Prostate gland (tissue), 2 donors: Measurements from ENCODE around the gene TF.

Experiments used
- POLR2AphosphoS5 ChIP-seq: sonication (generic); formaldehyde crosslinking; IDR thresholded peaks from one replicate; pipeline ENCODE4 v1.6.1; 2017; ENCODE audit warnings: antibody characterized with exemption
- TF ChIP-seq, protein P1 (sequence below), 4 experiments: fragments of 200-600 bp in 2 of 4; fragments of 450-650 bp in 2 of 4; sonication (generic) in 2 of 4; IDR thresholded peaks; 1 replicate in 3 of 4; 2 replicates in 1 of 4; pipeline ENCODE4 v1.5.1; 2016 to 2019; ENCODE audit warnings: antibody characterized with exemption in 4 of 4, mild to moderate bottlenecking in 2 of 4, moderate library complexity in 2 of 4

DNA sequence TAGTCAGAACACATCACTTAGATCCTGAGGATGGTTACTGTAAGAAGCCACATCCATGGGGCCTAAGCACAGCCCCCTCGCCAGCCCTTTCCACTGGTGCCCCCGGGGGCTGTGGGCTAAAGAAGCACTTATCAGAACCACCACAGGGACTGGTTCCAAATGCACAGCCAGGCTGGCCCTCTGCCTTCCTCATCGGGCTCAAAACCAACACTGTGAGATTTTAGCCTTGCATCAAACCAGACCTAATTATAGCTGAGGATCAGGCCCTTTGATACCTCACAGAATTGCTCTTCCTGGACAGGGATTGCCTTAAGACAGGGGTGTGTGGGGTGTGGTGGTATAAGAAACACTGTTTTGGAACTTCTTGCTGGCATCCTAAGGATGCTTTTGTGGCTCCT lies 83.1 kb downstream of the TF start:
- no peak for TF ChIP-seq POLR2AphosphoS5
- TF ChIP-seq, protein P1, sequence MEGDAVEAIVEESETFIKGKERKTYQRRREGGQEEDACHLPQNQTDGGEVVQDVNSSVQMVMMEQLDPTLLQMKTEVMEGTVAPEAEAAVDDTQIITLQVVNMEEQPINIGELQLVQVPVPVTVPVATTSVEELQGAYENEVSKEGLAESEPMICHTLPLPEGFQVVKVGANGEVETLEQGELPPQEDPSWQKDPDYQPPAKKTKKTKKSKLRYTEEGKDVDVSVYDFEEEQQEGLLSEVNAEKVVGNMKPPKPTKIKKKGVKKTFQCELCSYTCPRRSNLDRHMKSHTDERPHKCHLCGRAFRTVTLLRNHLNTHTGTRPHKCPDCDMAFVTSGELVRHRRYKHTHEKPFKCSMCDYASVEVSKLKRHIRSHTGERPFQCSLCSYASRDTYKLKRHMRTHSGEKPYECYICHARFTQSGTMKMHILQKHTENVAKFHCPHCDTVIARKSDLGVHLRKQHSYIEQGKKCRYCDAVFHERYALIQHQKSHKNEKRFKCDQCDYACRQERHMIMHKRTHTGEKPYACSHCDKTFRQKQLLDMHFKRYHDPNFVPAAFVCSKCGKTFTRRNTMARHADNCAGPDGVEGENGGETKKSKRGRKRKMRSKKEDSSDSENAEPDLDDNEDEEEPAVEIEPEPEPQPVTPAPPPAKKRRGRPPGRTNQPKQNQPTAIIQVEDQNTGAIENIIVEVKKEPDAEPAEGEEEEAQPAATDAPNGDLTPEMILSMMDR (IDR thresholded peaks at IDR 0.05) = no peak
